GM21576 (cell line): Measurements from ENCODE around the gene CENPX.

Experiments
- ATAC-seq: cut with Tn5 transposase; IDR thresholded peaks from one replicate; pipeline ENCODE4 v1.9.1; 2021; ENCODE audit warnings: mild to moderate bottlenecking, moderate library complexity; ENCODE audit not compliant: unreplicated experiment

Gene CENPX

GRCh38 chr17:82013772-82014321 lies 8.8 kb downstream of the CENPX start:
- no peak for ATAC-seq

GRCh38 chr17:82013341-82013740 lies 9.3 kb downstream of the CENPX start:
- no peak for ATAC-seq

GRCh38 chr17:82012640-82013295 lies 9.9 kb downstream of the CENPX start:
- no peak for ATAC-seq

- no peak for ATAC-seq
These were observed 10.4 kb downstream of the CENPX start for GRCh38 chr17:82012261-82012639.

- ATAC-seq = no peak
These were observed 11.0 kb downstream of the CENPX start for GRCh38 chr17:82011617-82012187.

- ATAC-seq = no peak
These were observed 11.8 kb downstream of the CENPX start for GRCh38 chr17:82010575-82011525.

- ATAC-seq = no peak
These were observed 13.3 kb downstream of the CENPX start for GRCh38 chr17:82009413-82009812.

- ATAC-seq = no peak
These were observed 13.7 kb downstream of the CENPX start for GRCh38 chr17:82008941-82009405.

- ATAC-seq = no peak
These were observed 14.3 kb downstream of the CENPX start for GRCh38 chr17:82008258-82008940.

- ATAC-seq = no peak
These were observed 15.0 kb downstream of the CENPX start for GRCh38 chr17:82007495-82008257.

- no peak for ATAC-seq
These were observed 15.5 kb downstream of the CENPX start for GRCh38 chr17:82007228-82007494.

GRCh38 chr17:82006468-82007227 lies 16.0 kb downstream of the CENPX start:
- no peak for ATAC-seq

GRCh38 chr17:82005701-82006348 lies 16.9 kb downstream of the CENPX start:
- ATAC-seq = no peak

- no peak for ATAC-seq
These were observed 17.9 kb downstream of the CENPX start for GRCh38 chr17:82004517-82005455.

- no peak for ATAC-seq
These were observed 19.0 kb downstream of the CENPX start for GRCh38 chr17:82003411-82004381.

GRCh38 chr17:82001571-82002056 lies 21.1 kb downstream of the CENPX start:
- ATAC-seq = no peak
